ENCODE data around the gene RNASE13. TPM values are rescaled to one million over a fixed set of nuclear protein-coding genes. Genes with fewer than 3 reads are reported as not detected.
A peak's percentile ranks its signal among the peaks of the same experiment; 100 is the strongest.

Gene RNASE13
- total RNA-seq, 2 experiments from 2014 or later: not detected

DNA sequence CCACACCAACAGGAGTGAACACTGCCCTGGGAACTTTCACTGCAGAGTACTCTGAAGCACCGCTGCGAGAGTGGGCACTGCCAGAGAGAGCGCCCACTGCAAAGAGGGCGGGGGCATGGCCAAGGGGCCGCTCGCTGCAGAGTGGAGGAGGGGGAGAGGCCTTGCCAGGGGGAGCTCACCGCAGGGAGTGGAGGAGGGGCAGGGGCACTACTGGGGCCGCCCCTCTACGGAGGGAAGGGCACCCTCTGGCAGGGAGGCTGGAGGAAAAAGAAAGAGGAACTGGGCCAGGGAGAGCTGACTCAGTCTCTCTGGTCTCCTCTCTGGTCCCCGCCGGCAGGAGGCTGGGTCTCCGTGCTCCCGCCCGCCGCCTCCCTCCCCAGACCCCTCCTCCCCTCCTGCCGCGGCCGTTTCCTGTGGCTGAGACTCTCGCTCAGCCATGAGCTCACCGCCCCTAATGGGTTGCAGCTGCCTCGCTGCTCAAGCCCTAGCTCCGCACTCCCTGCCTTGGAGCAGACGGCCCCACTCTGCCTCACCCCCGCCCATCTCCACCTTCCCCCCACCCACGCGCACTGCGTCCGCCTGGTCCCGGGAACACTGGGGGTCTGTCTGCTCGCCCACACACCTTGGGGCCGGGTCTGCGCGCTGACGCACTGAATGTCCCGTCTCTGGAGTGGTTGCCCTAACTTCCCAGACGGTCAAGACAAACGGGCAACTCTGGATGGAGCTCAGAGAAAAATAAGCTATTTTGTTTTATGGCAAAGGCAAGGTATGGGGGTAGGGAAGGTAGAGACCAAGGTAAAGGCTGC is 36.8 kb upstream of the RNASE13 start:
- peaks cover 29% of the 10 kb centered on the region for H3K4me1 Mint-ChIP-seq
- POLR2A ChIA-PET: interaction anchor here (0.7 to 2.7 kb wide), 5 partner anchors 16 to 259 kb away, joined by 3 to 17 read pairs (median 4); no protein-coding TSS in a partner anchor
- no peaks in the 10 kb centered on the region for H3K9me3 Mint-ChIP-seq
- DNase-seq (peak; percentile 59), ATAC-seq (ENCODE audit: low read depth) (peak; percentile 57)
- H3K27ac Mint-ChIP-seq: no peak overlapping the region
- peak overlapping the region; percentile 79 for H3K4me3 Mint-ChIP-seq
- H3K36me3 Mint-ChIP-seq: no peaks in the 10 kb centered on the region
- H3K27me3 Mint-ChIP-seq: peaks cover 63% of the 10 kb centered on the region

GRCh38 chr14:21070610-21071224 is 36.1 kb upstream of the RNASE13 start:
- H3K9me3 Mint-ChIP-seq: no peaks in the 10 kb centered on the region
- no peaks in the 10 kb centered on the region for H3K36me3 Mint-ChIP-seq
- H3K4me1 Mint-ChIP-seq: peaks cover 27% of the 10 kb centered on the region
- DNase-seq (peak; percentile 47), ATAC-seq (ENCODE audit: low read depth) (peak; percentile 28)
- no peak overlapping the region for H3K27ac Mint-ChIP-seq
- peaks cover 65% of the 10 kb centered on the region for H3K27me3 Mint-ChIP-seq
- POLR2A ChIA-PET: interaction anchor here (0.8 to 2.7 kb wide), 5 partner anchors 17 to 50 kb away, joined by 3 to 17 read pairs (median 4); no protein-coding TSS in a partner anchor
- peak overlapping the region; percentile 79 for H3K4me3 Mint-ChIP-seq

GRCh38 chr14:21070083-21070609 is 35.5 kb upstream of the RNASE13 start, which contains the start of gene ARHGEF40:
Gene ARHGEF40, plus strand, starts transcription at chr14:21070304. Its CDS starts 93 bp downstream, at chr14:21070397.
- no peaks in the 10 kb centered on the region for H3K36me3 Mint-ChIP-seq
- H3K27me3 Mint-ChIP-seq: peaks cover 70% of the 10 kb centered on the region
- peaks cover 27% of the 10 kb centered on the region for H3K4me1 Mint-ChIP-seq
- peak within 1 kb of the TSS; percentile 79 for H3K4me3 Mint-ChIP-seq
- H3K9me3 Mint-ChIP-seq: no peaks in the 10 kb centered on the region
- ATAC-seq (ENCODE audit: low read depth) (no peak), DNase-seq (peak; percentile 40)
- no peak within 1 kb of the TSS for H3K27ac Mint-ChIP-seq
- POLR2A ChIA-PET: interaction anchor here (0.8 to 2.7 kb wide), 4 partner anchors 17 to 49 kb away, joined by 3 to 17 read pairs (median 10); no protein-coding TSS in a partner anchor

GRCh38 chr14:21069388-21070082 is 34.9 kb upstream of the RNASE13 start:
- Mint-ChIP-seq H3K27me3 (peaks cover 74% of the 10 kb centered on the region), H3K36me3 (no peaks in the 10 kb centered on the region), H3K9me3 (no peaks in the 10 kb centered on the region), H3K4me3 (peak overlapping the region; percentile 68), H3K27ac (no peak overlapping the region), H3K4me1 (peaks cover 27% of the 10 kb centered on the region)
- POLR2A ChIA-PET: interaction anchor here (2.1 to 2.7 kb wide), 2 partner anchors 18 to 34 kb away, joined by 16 to 17 read pairs; no protein-coding TSS in a partner anchor
- DNase-seq (no peak), ATAC-seq (ENCODE audit: low read depth) (no peak)

- DNase-seq: peak; percentile 45
- Mint-ChIP-seq H3K36me3 (no peaks in the 10 kb centered on the region), H3K4me1 (peaks cover 27% of the 10 kb centered on the region), H3K9me3 (no peaks in the 10 kb centered on the region), H3K27me3 (peaks cover 79% of the 10 kb centered on the region), H3K4me3 (peak overlapping the region; percentile 68), H3K27ac (no peak overlapping the region)
- POLR2A ChIA-PET: interaction anchor here (1.0 to 1.5 kb wide), 5 partner anchors 21 to 54 kb away, joined by 3 to 10 read pairs (median 4); no protein-coding TSS in a partner anchor
- ATAC-seq (ENCODE audit: low read depth): peak; percentile 45
Measured at GRCh38 chr14:21068521-21069387, 34.1 kb upstream of the RNASE13 start.

DNA sequence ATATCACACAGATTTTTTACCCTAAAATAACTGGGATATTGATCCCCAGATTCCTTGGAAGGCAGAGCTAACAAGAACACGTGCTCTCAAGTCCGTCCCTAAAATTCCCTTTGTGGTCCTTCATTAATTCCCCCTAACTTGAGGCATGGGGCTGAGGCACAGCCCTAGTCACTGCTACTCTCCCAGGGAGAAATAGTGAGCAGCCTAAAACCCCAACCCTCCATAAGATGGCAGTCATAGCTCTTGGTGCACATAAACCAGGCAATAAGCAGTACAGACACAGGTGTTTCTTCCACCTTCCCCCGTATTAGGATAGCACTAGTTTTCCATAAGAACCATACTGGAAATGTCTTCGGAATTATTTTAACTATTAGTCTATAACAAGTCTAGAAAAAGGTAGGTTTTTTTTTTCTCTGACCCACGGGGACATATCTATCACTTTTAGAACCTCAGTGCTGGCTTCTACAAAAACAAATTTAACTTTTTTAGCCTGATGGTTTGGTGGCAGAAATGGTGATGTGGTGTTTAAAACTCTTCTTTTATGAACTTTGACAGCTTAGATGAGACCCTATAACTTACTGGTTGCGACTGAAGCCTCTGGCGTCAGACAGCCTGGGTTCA is 32.4 kb upstream of the RNASE13 start:
- Mint-ChIP-seq H3K4me1 (peaks cover 22% of the 10 kb centered on the region), H3K27me3 (peaks cover 80% of the 10 kb centered on the region), H3K9me3 (no peaks in the 10 kb centered on the region), H3K36me3 (no peaks in the 10 kb centered on the region), H3K4me3 (no peak overlapping the region), H3K27ac (no peak overlapping the region)
- ATAC-seq (ENCODE audit: low read depth) (no peak), DNase-seq (no peak)
- POLR2A ChIA-PET: interaction anchor here (0.8 to 0.9 kb wide), 2 partner anchors 36 to 38 kb away, joined by 3 to 4 read pairs; no protein-coding TSS in a partner anchor

DNA sequence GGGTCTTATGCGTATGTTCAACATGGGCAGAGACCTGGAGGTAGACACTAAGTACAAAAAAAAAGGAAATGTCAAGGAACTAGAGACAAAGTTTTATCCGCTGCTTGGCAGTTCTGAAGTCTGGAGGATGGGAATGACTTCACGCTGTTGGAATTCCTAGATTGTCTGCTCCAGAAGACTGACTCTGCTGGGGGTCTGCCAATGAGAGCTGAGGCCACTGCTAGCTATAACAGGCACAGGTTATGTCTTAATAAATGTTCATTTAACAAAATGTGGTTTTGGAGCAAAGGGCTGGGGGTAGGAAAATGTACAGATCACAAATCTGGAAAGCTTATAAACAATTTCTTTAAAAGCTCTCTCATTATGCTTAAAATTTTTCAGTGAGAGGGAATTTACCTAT is 28.9 kb upstream of the RNASE13 start:
- POLR2A ChIA-PET: no interaction called here
- Mint-ChIP-seq H3K4me1 (peaks cover under 1% of the 10 kb centered on the region), H3K4me3 (no peak overlapping the region), H3K9me3 (no peaks in the 10 kb centered on the region), H3K27me3 (peaks cover 61% of the 10 kb centered on the region), H3K36me3 (no peaks in the 10 kb centered on the region), H3K27ac (no peak overlapping the region)
- DNase-seq: no peak
- ATAC-seq (ENCODE audit: low read depth): no peak

DNA sequence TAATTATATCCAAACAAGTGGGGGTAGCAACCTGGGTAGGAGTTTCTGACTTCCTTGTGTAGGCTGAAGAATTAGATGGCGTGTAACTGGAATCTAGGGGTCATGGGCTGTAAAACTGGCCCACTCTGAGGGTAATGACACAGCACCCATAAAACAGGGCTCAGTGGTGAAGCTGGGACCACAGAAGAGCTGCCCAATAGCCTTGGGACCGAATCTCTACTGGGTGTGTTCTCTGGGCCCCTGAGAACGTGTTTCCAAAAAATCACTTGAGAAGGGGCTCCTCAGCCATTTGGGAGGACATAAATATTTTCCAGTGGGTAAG is 26.7 kb upstream of the RNASE13 start:
- Mint-ChIP-seq H3K4me1 (peaks cover 3% of the 10 kb centered on the region), H3K27me3 (peaks cover 46% of the 10 kb centered on the region), H3K4me3 (no peak overlapping the region), H3K27ac (no peak overlapping the region), H3K36me3 (no peaks in the 10 kb centered on the region), H3K9me3 (no peaks in the 10 kb centered on the region)
- POLR2A ChIA-PET: no interaction called here
- no peak for DNase-seq
- no peak for ATAC-seq (ENCODE audit: low read depth)

DNA sequence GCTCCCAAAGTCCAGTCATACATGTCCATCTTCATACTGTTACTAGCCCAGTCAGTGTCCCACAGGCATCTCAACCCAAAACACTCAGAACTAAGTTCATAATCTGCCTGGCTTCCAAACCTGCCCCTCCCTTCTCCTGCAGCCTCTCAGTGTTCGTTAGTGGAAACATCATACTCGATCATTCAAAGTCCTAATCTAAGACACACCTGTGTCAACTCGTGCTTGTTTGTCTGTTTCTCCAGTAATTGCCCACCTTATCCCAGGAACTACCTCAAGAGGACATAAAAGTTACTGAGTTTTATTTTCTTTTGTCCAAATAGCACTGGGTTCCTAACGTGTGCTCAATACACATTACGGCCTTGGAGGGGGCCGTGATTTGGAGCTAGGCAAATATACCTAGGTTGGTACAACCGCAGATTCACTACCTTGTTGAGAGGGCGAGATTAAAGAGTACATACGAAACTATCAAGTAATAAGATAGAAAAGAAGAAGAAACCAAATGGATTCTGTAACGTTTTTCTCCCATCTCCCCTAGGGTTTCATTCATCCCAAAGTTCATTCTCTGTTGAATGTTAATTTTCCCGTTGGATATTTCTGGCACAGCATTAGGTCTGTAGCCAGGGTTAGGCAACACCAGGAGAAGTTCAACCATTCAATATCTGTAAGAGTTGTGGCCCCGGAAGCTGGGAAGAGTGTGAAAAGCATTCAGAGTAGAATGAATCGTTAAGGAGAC is 26.2 kb upstream of the RNASE13 start:
- H3K36me3 Mint-ChIP-seq: no peaks in the 10 kb centered on the region
- no peaks in the 10 kb centered on the region for H3K9me3 Mint-ChIP-seq
- no peak overlapping the region for H3K27ac Mint-ChIP-seq
- POLR2A ChIA-PET: no interaction called here
- DNase-seq (no peak), ATAC-seq (ENCODE audit: low read depth) (no peak)
- H3K4me3 Mint-ChIP-seq: no peak overlapping the region
- peaks cover 3% of the 10 kb centered on the region for H3K4me1 Mint-ChIP-seq
- H3K27me3 Mint-ChIP-seq: peaks cover 42% of the 10 kb centered on the region

- POLR2A ChIA-PET: no interaction called here
- Mint-ChIP-seq H3K36me3 (no peaks in the 10 kb centered on the region), H3K4me3 (no peak overlapping the region), H3K27ac (no peak overlapping the region), H3K4me1 (peaks cover 3% of the 10 kb centered on the region), H3K9me3 (no peaks in the 10 kb centered on the region), H3K27me3 (peaks cover 36% of the 10 kb centered on the region)
- ATAC-seq (ENCODE audit: low read depth): no peak
- no peak for DNase-seq
Measured at GRCh38 chr14:21059842-21060613, 25.4 kb upstream of the RNASE13 start.

DNA sequence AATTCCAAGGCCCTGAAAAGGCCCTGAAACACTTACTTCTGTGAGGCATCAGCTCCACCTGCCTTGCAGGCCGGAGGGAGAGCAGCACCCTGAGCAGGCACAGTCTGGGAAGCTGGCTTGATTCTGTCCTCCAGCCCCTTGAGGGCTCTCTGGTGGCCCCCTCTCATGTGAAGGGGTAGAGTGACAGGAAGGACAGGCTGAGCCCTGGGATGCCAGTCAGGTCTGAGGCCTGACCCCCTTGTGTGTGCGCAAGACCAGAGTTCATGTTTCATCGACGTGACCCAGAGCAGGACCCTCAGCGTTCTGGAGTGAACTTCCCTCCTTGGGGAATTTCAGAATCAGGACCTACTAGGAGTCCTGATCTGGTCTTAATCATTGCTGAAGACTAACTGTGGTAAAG is 24.3 kb upstream of the RNASE13 start:
- POLR2A ChIA-PET: no interaction called here
- no peak overlapping the region for H3K27ac Mint-ChIP-seq
- no peaks in the 10 kb centered on the region for H3K9me3 Mint-ChIP-seq
- no peak overlapping the region for H3K4me3 Mint-ChIP-seq
- DNase-seq: no peak
- H3K4me1 Mint-ChIP-seq: peaks cover 5% of the 10 kb centered on the region
- H3K27me3 Mint-ChIP-seq: peaks cover 30% of the 10 kb centered on the region
- H3K36me3 Mint-ChIP-seq: no peaks in the 10 kb centered on the region
- ATAC-seq (ENCODE audit: low read depth): no peak

Measured in activated naive CD8-positive, alpha-beta T cell treated with anti-CD3 and anti-CD28 coated beads, Interleukin-2, amount 10 ng/mL, durations not matched to agents 7 days and 5 days (primary cell).